Nephron progenitor cell (in vitro differentiated cells): ENCODE measurements around the gene PCSK5.

Experiments used
- DNase-seq: peaks from one replicate; pipeline ENCODE4 v3.0.0; 2021
- H3K27ac Mint-ChIP-seq: 2 replicates; pipeline ENCODE4 v1.8.0; 2021; ENCODE audit warnings: mild to moderate bottlenecking, moderate library complexity, mixed read lengths
- H3K27me3 Mint-ChIP-seq: 2 replicates; pipeline ENCODE4 v1.8.0; 2021; ENCODE audit warnings: mild to moderate bottlenecking, low read depth, mixed read lengths; ENCODE audit not compliant: poor library complexity
- H3K36me3 Mint-ChIP-seq: 2 replicates; pipeline ENCODE4 v1.8.0; 2021; ENCODE audit warnings: low read depth, mixed read lengths
- H3K4me1 Mint-ChIP-seq: 2 replicates; pipeline ENCODE4 v1.8.0; 2021; ENCODE audit warnings: mixed read lengths
- H3K4me3 Mint-ChIP-seq: 2 replicates; pipeline ENCODE4 v1.8.0; 2021; ENCODE audit warnings: mild to moderate bottlenecking, moderate library complexity, mixed read lengths
- H3K9me3 Mint-ChIP-seq: 2 replicates; pipeline ENCODE4 v1.8.0; 2021; ENCODE audit warnings: mild to moderate bottlenecking, moderate library complexity, mixed read lengths
- TF ChIP-seq, protein P1 (sequence below): fragments of 200-600 bp; sonication (generic); IDR thresholded peaks from 2 replicates; pipeline ENCODE4 v1.5.0; 2021; ENCODE audit warnings: antibody characterized with exemption

PCSK5 gene

DNA sequence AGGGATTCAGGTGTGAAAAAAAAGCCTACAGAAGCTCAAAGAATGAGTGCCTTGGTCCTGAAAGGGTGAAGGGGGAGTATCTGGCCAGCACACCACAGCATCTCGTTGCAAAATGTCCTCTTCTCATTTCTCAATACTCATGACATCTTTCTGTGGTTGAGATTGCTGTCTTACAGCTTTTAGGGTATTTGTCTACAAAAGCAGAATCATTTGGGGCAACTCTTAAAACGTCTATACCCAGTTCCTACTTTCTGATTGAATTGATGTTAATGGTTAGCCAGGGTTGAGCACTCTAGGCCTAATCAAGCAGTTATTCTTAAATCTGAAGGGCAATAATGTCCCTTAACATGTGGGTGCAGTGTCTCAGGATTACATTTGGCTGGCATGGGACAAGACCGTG lies 21.2 kb upstream of the PCSK5 start:
- no peaks in the 10 kb centered on the region for H3K36me3 Mint-ChIP-seq

GRCh38 chr9:75870450-75870849 lies 20.0 kb upstream of the PCSK5 start:
- no peaks in the 10 kb centered on the region for H3K9me3 Mint-ChIP-seq
- no peak for DNase-seq
- H3K27ac Mint-ChIP-seq = no peak overlapping the region
- no peak overlapping the region for H3K4me3 Mint-ChIP-seq
- TF ChIP-seq, protein P1, sequence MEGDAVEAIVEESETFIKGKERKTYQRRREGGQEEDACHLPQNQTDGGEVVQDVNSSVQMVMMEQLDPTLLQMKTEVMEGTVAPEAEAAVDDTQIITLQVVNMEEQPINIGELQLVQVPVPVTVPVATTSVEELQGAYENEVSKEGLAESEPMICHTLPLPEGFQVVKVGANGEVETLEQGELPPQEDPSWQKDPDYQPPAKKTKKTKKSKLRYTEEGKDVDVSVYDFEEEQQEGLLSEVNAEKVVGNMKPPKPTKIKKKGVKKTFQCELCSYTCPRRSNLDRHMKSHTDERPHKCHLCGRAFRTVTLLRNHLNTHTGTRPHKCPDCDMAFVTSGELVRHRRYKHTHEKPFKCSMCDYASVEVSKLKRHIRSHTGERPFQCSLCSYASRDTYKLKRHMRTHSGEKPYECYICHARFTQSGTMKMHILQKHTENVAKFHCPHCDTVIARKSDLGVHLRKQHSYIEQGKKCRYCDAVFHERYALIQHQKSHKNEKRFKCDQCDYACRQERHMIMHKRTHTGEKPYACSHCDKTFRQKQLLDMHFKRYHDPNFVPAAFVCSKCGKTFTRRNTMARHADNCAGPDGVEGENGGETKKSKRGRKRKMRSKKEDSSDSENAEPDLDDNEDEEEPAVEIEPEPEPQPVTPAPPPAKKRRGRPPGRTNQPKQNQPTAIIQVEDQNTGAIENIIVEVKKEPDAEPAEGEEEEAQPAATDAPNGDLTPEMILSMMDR = no peak
- no peaks in the 10 kb centered on the region for H3K27me3 Mint-ChIP-seq
- no peaks in the 10 kb centered on the region for H3K36me3 Mint-ChIP-seq
- H3K4me1 Mint-ChIP-seq = peaks cover 5% of the 10 kb centered on the region

More for the DNA sequence above, 21.2 kb upstream of the PCSK5 start:
- Mint-ChIP-seq H3K4me1 (peaks cover 5% of the 10 kb centered on the region), H3K27ac (no peak overlapping the region), H3K4me3 (no peak overlapping the region), H3K9me3 (no peaks in the 10 kb centered on the region), H3K27me3 (no peaks in the 10 kb centered on the region)
- no peak for DNase-seq
- TF ChIP-seq, protein P1 = no peak

DNA sequence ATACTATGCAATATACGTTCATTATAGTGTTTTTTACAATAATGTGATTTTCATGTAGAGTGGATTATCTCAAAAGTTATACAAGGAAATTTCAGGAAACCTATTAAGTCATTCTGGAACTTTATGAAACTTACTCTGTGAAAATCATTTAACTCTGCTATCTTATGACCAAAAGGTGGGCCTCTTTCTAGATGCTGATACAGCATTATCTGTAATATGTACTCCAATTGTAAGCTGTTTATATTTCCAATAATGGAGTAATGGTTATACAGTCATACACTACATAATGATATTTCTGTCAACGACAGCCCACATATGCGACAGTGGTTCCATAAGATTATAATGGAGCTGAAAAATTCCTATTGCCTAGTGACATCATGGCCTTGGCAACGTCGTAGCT lies 18.8 kb upstream of the PCSK5 start:
- H3K9me3 Mint-ChIP-seq = no peaks in the 10 kb centered on the region
- TF ChIP-seq, protein P1 = no peak
- H3K4me3 Mint-ChIP-seq = no peak overlapping the region
- H3K27ac Mint-ChIP-seq = no peak overlapping the region
- no peaks in the 10 kb centered on the region for H3K27me3 Mint-ChIP-seq
- H3K36me3 Mint-ChIP-seq = no peaks in the 10 kb centered on the region
- H3K4me1 Mint-ChIP-seq = peaks cover 4% of the 10 kb centered on the region
- DNase-seq = no peak

GRCh38 chr9:75873712-75874111 lies 16.8 kb upstream of the PCSK5 start:
- no peaks in the 10 kb centered on the region for H3K27me3 Mint-ChIP-seq
- H3K4me1 Mint-ChIP-seq = no peaks in the 10 kb centered on the region
- H3K27ac Mint-ChIP-seq = no peak overlapping the region
- DNase-seq = no peak
- no peaks in the 10 kb centered on the region for H3K36me3 Mint-ChIP-seq
- TF ChIP-seq, protein P1 = no peak
- H3K4me3 Mint-ChIP-seq = no peak overlapping the region
- no peaks in the 10 kb centered on the region for H3K9me3 Mint-ChIP-seq

DNA sequence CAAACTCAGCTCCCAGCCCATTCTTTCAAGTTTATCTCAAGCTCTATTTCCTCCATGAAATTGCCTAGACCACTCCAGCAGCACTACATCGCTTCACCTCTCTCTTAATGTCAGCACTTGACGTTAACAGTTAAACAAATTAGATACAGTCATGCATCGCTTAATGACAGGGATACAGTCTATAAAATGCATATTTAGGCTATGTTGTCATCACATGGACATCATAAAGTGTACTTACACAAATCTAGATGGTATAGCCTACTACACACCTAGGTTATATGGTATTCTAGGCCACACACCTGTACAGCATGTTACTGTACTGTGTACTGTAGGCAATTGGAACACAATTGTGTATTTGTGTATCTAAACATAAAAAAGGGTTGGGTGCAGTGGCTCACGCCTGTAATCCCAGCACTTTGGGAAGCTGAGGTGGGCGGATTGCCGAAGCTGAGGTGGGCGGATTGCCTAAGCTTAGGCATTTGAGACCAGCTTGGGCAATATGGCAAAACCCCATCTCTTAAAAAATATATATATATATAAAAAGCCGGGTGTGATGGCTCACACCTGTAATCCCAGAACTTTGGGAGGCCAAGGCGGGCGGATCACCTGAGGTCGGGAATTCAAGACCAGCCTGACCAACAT lies 13.4 kb upstream of the PCSK5 start:
- Mint-ChIP-seq H3K4me1 (no peaks in the 10 kb centered on the region), H3K36me3 (no peaks in the 10 kb centered on the region), H3K9me3 (no peaks in the 10 kb centered on the region), H3K27me3 (peaks cover 4% of the 10 kb centered on the region), H3K4me3 (no peak overlapping the region), H3K27ac (no peak overlapping the region)
- TF ChIP-seq, protein P1 = no peak
- no peak for DNase-seq

GRCh38 chr9:75878488-75878860 lies 12.0 kb upstream of the PCSK5 start:
- Mint-ChIP-seq H3K4me3 (no peak overlapping the region), H3K9me3 (no peaks in the 10 kb centered on the region), H3K27me3 (peaks cover 4% of the 10 kb centered on the region), H3K36me3 (no peaks in the 10 kb centered on the region), H3K4me1 (no peaks in the 10 kb centered on the region), H3K27ac (no peak overlapping the region)
- TF ChIP-seq, protein P1 = no peak
- DNase-seq = no peak
